OCI-LY7 (cell line): Measurements from ENCODE around the gene KRTAP10-12. TPM values are rescaled to one million over a fixed set of nuclear protein-coding genes. Genes with fewer than 3 reads are reported as not detected.

Source experiments
- BruUV-seq: library from RNA; stranded (reverse); fragments of 400-500 nt; replicated peaks from 2 replicates; lab custom pipeline; 2021; lab: Mats Ljungman, UMichigan
- CTCF ChIA-PET: fragments of 300-600 bp; sonication (Branson Sonifier 250); formaldehyde crosslinking; loops from one replicate; lab custom pipeline; 2022; ENCODE audit warnings: antibody characterized with exemption; ENCODE audit not compliant: unreplicated experiment; lab: Charles Lee
- POLR2A ChIA-PET: fragments of 300-600 bp; sonication (Branson Sonifier 250); formaldehyde crosslinking; loops from one replicate; lab custom pipeline; 2022; ENCODE audit warnings: antibody characterized with exemption; lab: Charles Lee
- DNase-seq: peaks from one replicate; pipeline ENCODE4 v3.0.0-alpha.2; 2015; ENCODE audit warnings: low spot score
- H2AFZ ChIP-seq: fragments of 200-600 bp; sonication (generic), shearing (Covaris generic); 2 replicates; pipeline ENCODE4 v1.6.1; 2014; ENCODE audit warnings: mild to moderate bottlenecking, antibody characterized with exemption, low read length, moderate library complexity
- H3K27ac ChIP-seq: fragments of 200-600 bp; sonication (generic); 2 replicates; pipeline ENCODE4 v1.5.1; 2014; ENCODE audit warnings: mixed run types, low read depth, mild to moderate bottlenecking, moderate library complexity, low read length, inconsistent platforms; ENCODE audit not compliant: poor library complexity, severe bottlenecking
- H3K36me3 ChIP-seq: fragments of 200-600 bp; sonication (generic); 2 replicates; pipeline ENCODE4 v1.6.1; 2014; ENCODE audit warnings: mild to moderate bottlenecking, antibody characterized with exemption, low read length, moderate library complexity, mixed read lengths; ENCODE audit not compliant: insufficient read depth
- H3K4me1 ChIP-seq: fragments of 200-600 bp; sonication (generic); 2 replicates; pipeline ENCODE4 v1.5.1; 2014; ENCODE audit warnings: mild to moderate bottlenecking, low read length; ENCODE audit not compliant: insufficient read depth, poor library complexity, severe bottlenecking
- H3K4me2 ChIP-seq: fragments of 200-600 bp; sonication (generic); 2 replicates; pipeline ENCODE4 v1.6.1; 2014; ENCODE audit warnings: mild to moderate bottlenecking, low read length
- H3K4me3 ChIP-seq: fragments of 200-600 bp; sonication (generic); 2 replicates; pipeline ENCODE4 v1.5.1; 2014; ENCODE audit warnings: mild to moderate bottlenecking, low read depth, low read length; ENCODE audit not compliant: poor library complexity, severe bottlenecking
- H3K79me2 ChIP-seq: fragments of 200-600 bp; sonication (generic); 2 replicates; pipeline ENCODE4 v1.6.1; 2016; ENCODE audit warnings: low read depth, mild to moderate bottlenecking, low read length, moderate library complexity, mixed read lengths; ENCODE audit not compliant: insufficient read depth
- H3K9me2 ChIP-seq: fragments of 200-600 bp; sonication (generic); 2 replicates; pipeline ENCODE4 v1.6.1; 2016; ENCODE audit warnings: mild to moderate bottlenecking, low read length, mixed read lengths; ENCODE audit not compliant: insufficient read depth
- H3K9me3 ChIP-seq: fragments of 200-600 bp; sonication (generic); 2 replicates; pipeline ENCODE4 v1.6.1; 2014; ENCODE audit warnings: mild to moderate bottlenecking, mixed run types, low read length, mixed read lengths
- H4K20me1 ChIP-seq: fragments of 200-600 bp; sonication (generic); 2 replicates; pipeline ENCODE4 v1.6.1; 2014; ENCODE audit warnings: mild to moderate bottlenecking, antibody characterized with exemption, low read length, moderate library complexity, mixed read lengths; ENCODE audit not compliant: insufficient read depth
- EZH2phosphoT487 ChIP-seq: fragments of 200-600 bp; sonication (generic); IDR thresholded peaks from 2 replicates; pipeline ENCODE4 v1.6.1; 2018; ENCODE audit warnings: low read depth, borderline replicate concordance, mild to moderate bottlenecking, mixed run types, antibody characterized with exemption, low read length, moderate library complexity, mixed read lengths
- intact Hi-C: fragments of 100-400 bp; cut with micrococcal nuclease; formaldehyde crosslinking; loops from one replicate; pipeline ENCODE4 v1.10.0; 2022; ENCODE audit not compliant: unreplicated experiment
- total RNA-seq, 2 experiments: library from RNA; depleted of rRNA in 1 of 2; stranded (reverse); fragments of >200 nt in 1 of 2; shearing (Covaris generic) in 1 of 2; gene quantifications; 2 replicates each; pipeline ENCODE4 v1.2.3, GENCODE V29; 2014 to 2022
- TF ChIP-seq, protein P1 (sequence below): fragments of 200-600 bp; sonication (generic); conservative IDR thresholded peaks from 2 replicates; pipeline ENCODE4 v1.5.1; 2014; ENCODE audit warnings: mild to moderate bottlenecking, antibody characterized with exemption, low read length, moderate library complexity, mixed read lengths

Gene KRTAP10-12
- total RNA-seq, 2 experiments from 2014 or later, result not detected

DNA sequence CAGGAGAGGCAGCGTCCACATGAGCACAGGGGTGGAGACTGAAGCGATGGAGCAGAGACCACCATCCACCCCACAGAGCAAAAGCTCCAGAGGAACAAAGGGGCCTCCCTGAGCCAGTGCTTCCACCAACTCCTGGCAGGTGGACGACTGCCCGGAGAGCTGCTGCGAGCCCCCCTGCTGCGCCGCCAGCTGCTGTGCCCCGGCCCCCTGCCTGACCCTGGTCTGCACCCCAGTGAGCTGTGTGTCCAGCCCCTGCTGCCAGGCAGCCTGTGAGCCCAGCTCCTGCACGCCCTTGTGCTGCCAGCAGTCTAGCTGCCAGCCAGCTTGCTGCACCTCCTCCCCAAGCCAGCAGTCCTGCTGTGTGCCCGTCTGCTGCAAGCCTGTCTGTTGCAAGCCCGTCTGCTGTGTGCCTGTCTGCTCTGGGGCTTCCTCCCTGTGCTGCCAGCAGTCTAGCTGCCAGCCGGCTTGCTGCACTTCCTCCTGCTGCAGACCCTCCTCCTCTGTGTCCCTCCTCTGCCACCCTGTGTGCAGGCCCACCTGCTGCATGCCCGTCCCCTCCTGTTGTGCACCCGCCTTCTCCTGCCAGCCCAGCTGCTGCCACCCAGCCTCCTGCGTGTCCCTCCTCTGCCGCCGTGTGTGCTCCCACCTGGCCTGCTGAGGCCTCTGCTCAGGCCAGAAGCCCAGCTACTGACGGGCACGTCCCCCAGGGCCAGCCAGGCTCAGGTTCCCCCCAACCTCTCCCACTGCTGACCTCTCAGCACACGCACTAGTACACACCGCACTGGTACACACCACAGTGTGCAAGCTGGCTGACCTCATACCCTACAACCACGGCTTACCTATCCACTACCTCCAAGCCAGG, 5.4 kb downstream of the KRTAP10-12 start:
- H3K36me3 ChIP-seq, result no peaks in the 10 kb centered on the region
- H2AFZ ChIP-seq, result no peak overlapping the region
- no peaks in the 10 kb centered on the region for H4K20me1 ChIP-seq
- no peaks in the 10 kb centered on the region for H3K9me2 ChIP-seq
- no peak for TF ChIP-seq EZH2phosphoT487
- TF ChIP-seq, protein P1, sequence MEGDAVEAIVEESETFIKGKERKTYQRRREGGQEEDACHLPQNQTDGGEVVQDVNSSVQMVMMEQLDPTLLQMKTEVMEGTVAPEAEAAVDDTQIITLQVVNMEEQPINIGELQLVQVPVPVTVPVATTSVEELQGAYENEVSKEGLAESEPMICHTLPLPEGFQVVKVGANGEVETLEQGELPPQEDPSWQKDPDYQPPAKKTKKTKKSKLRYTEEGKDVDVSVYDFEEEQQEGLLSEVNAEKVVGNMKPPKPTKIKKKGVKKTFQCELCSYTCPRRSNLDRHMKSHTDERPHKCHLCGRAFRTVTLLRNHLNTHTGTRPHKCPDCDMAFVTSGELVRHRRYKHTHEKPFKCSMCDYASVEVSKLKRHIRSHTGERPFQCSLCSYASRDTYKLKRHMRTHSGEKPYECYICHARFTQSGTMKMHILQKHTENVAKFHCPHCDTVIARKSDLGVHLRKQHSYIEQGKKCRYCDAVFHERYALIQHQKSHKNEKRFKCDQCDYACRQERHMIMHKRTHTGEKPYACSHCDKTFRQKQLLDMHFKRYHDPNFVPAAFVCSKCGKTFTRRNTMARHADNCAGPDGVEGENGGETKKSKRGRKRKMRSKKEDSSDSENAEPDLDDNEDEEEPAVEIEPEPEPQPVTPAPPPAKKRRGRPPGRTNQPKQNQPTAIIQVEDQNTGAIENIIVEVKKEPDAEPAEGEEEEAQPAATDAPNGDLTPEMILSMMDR, result no peak
- BruUV-seq, result no TSS peak
- intact Hi-C loops, result no loop called here
- no peak for DNase-seq
- no peak overlapping the region for H3K4me2 ChIP-seq
- H3K9me3 ChIP-seq, result no peaks in the 10 kb centered on the region
- ChIA-PET POLR2A (no interaction called here), CTCF (no interaction called here)
- no peak overlapping the region for H3K4me3 ChIP-seq
- H3K27ac ChIP-seq, result no peak overlapping the region
- no peaks in the 10 kb centered on the region for H3K4me1 ChIP-seq
- no peaks in the 10 kb centered on the region for H3K79me2 ChIP-seq

DNA sequence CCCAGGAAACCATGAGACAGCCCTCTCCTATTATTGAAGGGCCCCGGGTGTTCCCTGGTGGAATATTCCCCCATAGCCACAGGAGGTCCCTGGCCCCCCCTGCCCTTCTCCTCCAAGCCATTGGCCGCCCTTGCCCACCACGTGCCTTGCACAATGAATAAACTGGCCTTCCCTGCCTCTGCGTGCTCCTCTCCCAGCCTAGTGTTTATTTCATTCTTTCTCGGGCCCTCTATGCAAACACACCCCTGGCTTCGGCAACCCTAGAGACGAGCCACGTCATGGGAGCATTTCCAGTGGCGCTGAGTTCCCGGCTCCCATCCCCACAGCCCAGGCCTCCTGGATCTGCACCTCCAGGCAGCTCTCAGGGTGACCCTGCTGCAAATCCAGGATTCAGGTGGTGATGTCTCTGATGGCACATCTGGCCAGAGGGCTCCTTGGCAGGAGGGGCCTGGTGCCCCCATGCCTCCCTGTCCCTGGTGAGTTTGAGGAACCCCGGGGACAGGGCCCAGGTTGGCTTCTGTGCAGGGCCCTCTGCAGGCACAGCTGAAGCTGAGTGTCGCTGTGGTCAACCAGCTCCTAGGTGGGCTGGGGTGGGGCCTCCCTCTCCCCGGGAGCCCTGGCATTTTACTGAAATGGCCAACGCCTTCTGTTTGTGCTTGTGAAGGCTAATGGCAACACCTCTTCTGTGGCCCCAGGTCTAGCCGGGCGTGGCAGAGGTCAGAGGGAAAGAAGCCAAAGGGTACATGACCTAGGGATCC, 6.2 kb downstream of the KRTAP10-12 start:
- intact Hi-C loops, result no loop called here
- Histone ChIP-seq H3K79me2 (no peaks in the 10 kb centered on the region), H3K4me3 (no peak overlapping the region), H3K9me3 (no peaks in the 10 kb centered on the region), H3K9me2 (no peaks in the 10 kb centered on the region), H3K4me2 (no peak overlapping the region), H3K4me1 (no peaks in the 10 kb centered on the region), H2AFZ (no peak overlapping the region), H3K27ac (no peak overlapping the region), H3K36me3 (no peaks in the 10 kb centered on the region), H4K20me1 (no peaks in the 10 kb centered on the region)
- ChIA-PET POLR2A (no interaction called here), CTCF (no interaction called here)
- DNase-seq, result no peak
- TF ChIP-seq EZH2phosphoT487, result no peak
- TF ChIP-seq, protein P1, result no peak
- no TSS peak for BruUV-seq
